HUDEP-2 (cell line): ENCODE results near the gene LMCD1.

Source experiments
- DNase-seq, 76 experiments: peaks; one replicate each; lab custom pipeline; 2025; ENCODE audit not compliant: unreplicated experiment in 76 of 76; lab: John Stamatoyannopoulos, UW

The LMCD1 gene

GRCh38 chr3:8501371-8502131 lies at the start of gene LMCD1:
TSS of gene LMCD1 (plus strand) at chr3:8501823. CDS start at chr3:8501939, 116 bp downstream.
- DNase-seq: peak in 73 of 76 experiments; percentile 22 to 95 (median 82)

DNA sequence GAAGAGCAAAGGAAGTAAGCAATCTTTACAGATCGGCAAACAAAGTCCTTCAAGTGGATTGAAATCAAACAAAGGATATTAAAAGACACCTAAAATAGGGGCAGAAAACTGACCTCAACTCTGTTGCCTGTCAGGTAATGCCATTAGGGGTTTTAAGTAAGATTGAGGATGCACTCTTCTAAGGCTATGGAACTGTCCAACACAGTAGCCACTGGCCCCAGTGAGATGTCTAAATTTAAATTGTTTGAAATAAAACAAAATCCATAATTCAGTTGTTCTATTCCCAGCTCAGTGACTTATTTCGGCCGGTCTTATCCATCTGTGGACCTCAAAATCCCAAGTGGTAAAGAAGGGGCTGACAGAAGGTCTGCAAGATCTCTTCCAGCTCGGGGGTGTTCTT lies 49.5 kb upstream of the LMCD1 start:
- DNase-seq: no peak

GRCh38 chr3:8453153-8453552 lies 48.5 kb upstream of the LMCD1 start:
- DNase-seq: no peak

- DNase-seq: no peak
These were observed 45.9 kb upstream of the LMCD1 start for GRCh38 chr3:8455526-8456411.

DNA sequence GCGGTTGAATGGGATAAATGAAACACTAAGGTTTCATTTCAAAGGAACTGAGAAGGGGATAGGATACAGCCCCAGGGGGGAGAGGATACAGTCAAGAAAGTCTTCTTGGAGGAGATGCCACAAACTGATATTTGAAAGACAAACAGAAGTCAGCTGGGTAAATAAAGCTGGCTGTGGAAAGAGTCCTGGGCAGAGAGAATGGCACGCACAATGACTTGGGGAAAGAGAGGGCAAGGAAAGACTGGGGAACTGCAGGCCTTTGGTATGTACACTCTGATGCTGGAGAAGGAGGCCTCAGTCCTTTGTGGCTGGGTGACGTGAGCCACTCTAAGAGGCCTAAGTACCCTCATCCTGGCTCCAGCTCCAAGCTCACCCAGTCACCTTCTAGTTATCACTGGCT lies 45.2 kb upstream of the LMCD1 start:
- no peak for DNase-seq

GRCh38 chr3:8457039-8457438 lies 44.6 kb upstream of the LMCD1 start:
- DNase-seq: no peak

- DNase-seq: no peak
These were observed 43.4 kb upstream of the LMCD1 start for GRCh38 chr3:8458238-8458661.

DNA sequence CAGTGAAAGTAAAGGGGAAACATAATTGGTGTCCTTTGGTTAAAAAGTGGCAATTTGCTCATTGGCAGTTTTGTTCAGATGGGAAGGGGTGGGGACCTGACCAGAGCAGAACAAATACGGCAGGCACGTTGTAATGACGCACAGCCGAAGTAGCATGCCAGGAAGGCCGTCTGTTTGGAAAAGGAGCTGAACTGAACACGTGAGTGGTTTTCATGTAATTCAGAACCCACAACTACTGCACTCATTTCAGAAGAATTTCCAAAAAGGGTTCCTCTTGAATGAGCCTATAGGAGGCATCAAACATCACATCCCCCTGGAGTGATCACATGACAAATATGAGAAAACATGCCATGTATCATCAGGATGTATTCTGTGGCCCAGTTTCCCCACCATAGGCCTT lies 42.9 kb upstream of the LMCD1 start:
- DNase-seq: no peak

GRCh38 chr3:8460050-8460708 lies 41.4 kb upstream of the LMCD1 start:
- DNase-seq: no peak

DNA sequence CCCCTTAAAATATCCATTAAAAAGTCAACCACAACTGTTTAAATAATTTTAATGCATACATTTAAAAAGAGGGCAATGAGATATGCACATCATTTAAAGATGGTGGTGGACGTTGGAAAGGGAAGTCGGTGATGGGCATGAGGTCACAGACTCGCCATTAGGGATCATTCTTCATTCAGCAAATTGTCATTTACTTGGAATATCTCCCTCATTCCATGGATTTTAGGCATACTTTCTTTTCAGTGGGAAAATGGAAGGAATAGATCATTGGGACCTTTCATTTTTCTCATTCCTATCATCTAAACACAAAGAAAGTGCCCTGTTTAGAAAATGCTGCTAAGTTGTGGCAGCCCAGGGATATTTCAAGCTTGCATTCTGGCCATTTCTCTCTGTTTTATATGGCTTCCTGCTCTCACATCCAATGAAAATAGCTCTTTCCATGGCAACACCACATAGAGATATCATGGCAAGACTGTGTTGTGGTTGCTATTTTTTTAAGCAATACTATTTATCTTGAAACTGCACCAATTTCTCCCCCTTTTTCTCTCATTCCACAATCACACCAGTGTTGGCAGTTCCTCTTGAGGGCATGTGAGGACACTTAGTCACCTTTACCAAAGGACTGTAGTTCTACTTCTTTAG lies 40.7 kb upstream of the LMCD1 start:
- no peak for DNase-seq

- DNase-seq: no peak
These were observed 37.0 kb upstream of the LMCD1 start for GRCh38 chr3:8464668-8465067.

DNA sequence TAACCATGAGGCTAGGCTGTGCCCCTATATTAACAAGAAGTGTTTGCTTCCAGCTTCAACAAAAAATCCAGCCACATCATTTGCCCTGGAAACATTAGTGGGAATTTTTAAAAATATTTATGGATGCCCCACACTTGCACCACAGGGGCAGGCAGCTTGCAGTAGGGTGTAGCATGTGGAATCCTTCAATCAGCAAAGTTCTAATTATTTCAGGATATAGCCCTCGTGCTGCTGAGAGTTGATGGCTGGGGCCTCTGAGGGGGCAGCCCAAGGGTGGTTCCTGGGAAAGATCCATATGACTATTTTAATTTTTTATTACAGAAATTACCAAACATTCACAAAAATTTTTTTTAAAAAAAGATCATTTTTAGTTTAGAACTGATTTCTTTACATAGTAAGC lies 35.1 kb upstream of the LMCD1 start:
- no peak for DNase-seq

DNA sequence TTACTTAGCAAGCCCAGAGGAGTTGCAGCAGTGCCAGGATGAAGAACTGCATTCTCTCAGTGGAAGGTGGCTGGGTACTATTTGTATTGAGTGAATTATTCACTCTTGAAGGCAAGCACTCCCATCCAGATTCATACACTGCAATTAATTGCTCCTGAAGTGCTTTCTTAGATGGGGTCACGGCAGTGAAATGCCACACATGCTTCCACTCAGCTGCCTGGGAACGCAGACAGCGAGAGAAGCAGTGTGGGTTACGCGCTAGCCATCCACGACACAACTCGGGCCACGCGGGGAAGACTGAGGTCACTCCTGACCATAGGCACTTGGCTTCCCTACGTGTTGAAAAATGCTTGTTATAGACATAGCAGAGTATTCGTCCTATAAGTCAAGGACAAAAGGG lies 30.8 kb upstream of the LMCD1 start:
- DNase-seq: no peak

DNA sequence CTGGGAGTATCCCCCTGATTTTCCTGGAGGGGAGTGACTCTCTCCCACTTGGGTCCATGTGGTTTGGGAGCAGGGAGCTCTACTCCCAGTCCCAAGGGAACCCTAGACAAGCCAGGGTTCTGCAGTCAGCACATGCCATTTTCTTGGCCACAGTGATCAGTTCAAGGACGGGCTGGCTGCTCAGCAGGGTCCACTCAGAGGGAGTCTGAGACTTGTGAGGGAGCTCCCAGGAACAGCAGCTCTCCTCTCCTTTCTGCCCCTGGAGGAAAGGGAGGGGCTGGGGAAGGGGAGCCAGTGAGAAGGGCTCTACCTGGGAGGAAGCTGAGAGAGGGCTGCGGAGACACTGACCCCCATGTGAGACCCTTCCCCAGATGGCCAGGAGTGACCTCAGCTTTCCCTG lies 29.1 kb upstream of the LMCD1 start:
- no peak for DNase-seq

DNA sequence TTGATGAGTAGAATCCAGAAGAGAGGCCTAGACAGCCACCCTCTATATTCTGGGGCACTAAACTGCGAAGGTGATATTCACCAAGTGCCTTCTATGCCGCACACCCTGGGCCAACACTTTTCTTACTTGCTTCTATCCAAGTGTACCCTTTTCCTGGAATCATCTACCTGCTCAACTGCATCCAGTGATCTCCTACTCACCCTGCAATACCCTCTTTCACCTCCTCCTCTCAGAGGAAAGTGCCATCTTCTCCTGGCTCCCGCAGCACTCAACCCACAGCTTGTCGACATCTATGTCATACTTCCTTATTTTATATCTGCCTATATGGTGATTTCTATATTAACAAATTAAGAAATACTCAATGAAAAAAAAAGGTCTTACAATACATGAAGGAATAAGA lies 28.6 kb upstream of the LMCD1 start:
- DNase-seq: no peak

DNA sequence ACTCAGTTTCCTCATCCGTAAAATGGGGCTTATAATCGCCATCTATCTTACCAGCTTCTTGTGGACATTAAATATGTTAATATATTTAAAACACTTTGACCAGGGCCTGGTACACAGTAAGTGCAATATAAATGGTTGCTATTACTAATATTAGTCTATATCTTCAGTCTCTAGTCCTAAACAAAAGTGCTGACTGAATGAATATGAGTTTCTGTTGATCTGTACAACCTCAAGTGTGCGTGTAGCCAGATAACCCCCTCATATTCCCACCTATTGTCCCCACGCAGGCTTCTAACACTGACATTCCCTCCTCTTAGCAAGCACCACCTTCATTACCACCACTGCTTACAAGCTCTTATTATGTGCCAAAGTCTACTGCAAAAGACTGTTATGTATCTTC lies 27.6 kb upstream of the LMCD1 start:
- no peak for DNase-seq

- no peak for DNase-seq
These were observed 26.6 kb upstream of the LMCD1 start for GRCh38 chr3:8474991-8475390.

GRCh38 chr3:8480699-8481098 lies 20.9 kb upstream of the LMCD1 start:
- no peak for DNase-seq

- no peak for DNase-seq
These were observed 20.2 kb upstream of the LMCD1 start for GRCh38 chr3:8481380-8481779.

DNA sequence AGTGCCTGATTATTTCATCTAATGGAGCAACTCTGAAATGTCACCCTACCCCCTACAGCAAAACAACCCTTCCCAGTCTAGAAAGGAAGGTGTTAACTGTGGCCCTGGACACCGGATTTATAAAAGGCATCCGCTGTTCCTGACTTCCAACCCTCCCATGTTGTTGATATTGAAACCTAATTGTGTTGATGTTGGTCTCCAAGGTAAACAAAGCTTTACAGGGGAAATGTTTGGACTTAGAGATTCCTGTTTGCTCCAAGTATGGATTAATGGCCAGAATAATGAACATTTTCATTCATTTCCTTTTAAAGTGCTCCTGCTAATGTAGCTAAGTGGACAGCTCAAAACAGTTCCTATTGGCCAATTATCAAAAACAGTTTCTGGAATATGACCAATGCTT lies 19.4 kb upstream of the LMCD1 start:
- DNase-seq: no peak
